ENCODE results near the gene KLK1.

DNA sequence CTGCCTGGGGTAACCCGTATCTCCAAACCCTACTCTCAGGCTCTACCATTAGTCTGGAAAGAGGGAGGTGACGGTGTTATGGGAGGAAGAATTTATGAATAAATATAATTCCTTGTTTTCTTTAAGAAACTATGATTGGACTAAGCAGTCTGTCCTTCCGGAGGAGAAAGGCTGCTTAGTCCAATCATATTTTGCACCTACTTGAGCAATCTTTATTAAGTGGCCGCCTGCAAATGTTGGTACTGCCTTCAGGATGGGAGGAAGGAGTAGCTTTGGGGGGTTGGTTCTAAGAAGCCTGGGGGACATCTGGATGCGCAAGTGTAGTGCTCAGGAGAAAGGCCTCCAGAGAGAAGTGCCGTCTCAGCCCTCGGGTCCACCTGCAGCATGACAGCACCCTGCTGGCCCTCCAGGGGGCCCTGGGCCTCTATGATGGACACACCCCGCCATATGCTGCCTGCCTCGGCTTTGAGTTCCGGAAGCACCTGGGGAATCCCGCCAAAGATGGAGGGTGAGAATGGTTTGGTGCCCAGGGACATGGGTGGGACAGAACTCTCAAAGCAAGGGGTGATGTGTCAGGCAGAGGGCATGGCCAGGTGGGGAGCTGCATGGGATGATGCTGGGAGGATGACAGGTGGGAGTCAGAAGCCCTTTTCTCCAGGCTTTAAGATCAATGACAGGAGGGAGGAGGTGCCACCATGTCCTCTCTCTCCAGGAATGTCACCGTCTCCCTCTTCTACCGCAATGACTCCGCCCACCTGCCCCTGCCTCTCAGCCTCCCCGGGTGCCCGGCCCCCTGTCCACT lies 29.3 kb downstream of the KLK1 start:
- TF ChIP-seq, protein P1, sequence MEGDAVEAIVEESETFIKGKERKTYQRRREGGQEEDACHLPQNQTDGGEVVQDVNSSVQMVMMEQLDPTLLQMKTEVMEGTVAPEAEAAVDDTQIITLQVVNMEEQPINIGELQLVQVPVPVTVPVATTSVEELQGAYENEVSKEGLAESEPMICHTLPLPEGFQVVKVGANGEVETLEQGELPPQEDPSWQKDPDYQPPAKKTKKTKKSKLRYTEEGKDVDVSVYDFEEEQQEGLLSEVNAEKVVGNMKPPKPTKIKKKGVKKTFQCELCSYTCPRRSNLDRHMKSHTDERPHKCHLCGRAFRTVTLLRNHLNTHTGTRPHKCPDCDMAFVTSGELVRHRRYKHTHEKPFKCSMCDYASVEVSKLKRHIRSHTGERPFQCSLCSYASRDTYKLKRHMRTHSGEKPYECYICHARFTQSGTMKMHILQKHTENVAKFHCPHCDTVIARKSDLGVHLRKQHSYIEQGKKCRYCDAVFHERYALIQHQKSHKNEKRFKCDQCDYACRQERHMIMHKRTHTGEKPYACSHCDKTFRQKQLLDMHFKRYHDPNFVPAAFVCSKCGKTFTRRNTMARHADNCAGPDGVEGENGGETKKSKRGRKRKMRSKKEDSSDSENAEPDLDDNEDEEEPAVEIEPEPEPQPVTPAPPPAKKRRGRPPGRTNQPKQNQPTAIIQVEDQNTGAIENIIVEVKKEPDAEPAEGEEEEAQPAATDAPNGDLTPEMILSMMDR (IDR thresholded peaks at IDR 0.05) = no peak
- TF ChIP-seq EP300 (IDR thresholded peaks at IDR 0.05) (no peak), POLR2AphosphoS5 (IDR thresholded peaks at IDR 0.05) (no peak), POLR2A (IDR thresholded peaks at IDR 0.05) (no peak)
